ENCODE measurements around the gene ZG16B.

The ZG16B gene

DNA sequence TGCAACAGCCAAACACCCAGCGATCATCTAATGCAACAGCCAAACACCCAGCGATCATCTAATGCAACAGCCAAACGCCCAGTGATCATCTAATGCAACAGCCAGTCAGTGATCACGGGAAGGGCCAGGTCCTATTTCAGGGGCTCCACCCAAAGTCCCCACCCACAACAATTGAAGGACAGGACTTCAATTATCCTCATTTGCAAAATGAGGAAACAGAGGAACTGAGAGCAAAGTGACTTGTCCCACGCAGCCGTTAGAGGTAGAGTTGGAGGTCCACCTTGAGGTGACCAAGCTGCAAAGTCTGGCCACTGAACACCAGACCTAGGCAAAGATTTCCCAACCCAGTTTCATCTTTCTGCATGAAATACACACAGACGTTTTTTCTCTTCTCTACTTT lies 3.7 kb downstream of the ZG16B start:
- Histone ChIP-seq H3K9me3 (ENCODE audit: severe bottlenecking) (no peaks in the 10 kb centered on the region), H3K4me3 (ENCODE audit: severe bottlenecking) (no peak overlapping the region), H3K27ac (ENCODE audit: poor library complexity, severe bottlenecking) (no peak overlapping the region), H3K4me1 (ENCODE audit: insufficient read depth, poor library complexity, severe bottlenecking) (peaks cover 26% of the 10 kb centered on the region), H3K36me3 (ENCODE audit: low read depth) (no peaks in the 10 kb centered on the region), H3K27me3 (ENCODE audit: insufficient read depth, poor library complexity, severe bottlenecking) (no peaks in the 10 kb centered on the region)
- no peak for DNase-seq (ENCODE audit: low spot score)
- TF ChIP-seq, protein P1, sequence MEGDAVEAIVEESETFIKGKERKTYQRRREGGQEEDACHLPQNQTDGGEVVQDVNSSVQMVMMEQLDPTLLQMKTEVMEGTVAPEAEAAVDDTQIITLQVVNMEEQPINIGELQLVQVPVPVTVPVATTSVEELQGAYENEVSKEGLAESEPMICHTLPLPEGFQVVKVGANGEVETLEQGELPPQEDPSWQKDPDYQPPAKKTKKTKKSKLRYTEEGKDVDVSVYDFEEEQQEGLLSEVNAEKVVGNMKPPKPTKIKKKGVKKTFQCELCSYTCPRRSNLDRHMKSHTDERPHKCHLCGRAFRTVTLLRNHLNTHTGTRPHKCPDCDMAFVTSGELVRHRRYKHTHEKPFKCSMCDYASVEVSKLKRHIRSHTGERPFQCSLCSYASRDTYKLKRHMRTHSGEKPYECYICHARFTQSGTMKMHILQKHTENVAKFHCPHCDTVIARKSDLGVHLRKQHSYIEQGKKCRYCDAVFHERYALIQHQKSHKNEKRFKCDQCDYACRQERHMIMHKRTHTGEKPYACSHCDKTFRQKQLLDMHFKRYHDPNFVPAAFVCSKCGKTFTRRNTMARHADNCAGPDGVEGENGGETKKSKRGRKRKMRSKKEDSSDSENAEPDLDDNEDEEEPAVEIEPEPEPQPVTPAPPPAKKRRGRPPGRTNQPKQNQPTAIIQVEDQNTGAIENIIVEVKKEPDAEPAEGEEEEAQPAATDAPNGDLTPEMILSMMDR (IDR thresholded peaks at IDR 0.05; ENCODE audit: poor library complexity, severe bottlenecking) = no peak
- no peak for ATAC-seq (ENCODE audit: low read depth)

DNA sequence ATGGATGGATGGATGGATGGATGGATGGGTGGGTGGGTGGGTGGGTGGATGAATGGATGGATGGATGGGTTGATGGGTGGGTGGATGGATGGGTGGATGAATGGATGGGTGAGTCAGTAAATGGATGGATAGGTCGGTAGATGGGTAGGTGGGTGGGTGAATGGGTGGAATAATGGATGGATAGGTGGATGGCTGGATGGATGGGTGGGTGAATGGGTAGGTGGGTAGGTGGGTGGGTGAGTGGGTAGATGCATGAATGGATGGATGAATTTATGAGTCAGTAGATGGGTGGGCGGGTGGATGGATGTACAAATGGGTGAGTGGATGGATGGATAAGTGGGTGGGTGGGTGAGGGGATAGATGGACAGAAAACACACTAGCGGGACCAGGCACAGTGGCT lies 4.9 kb downstream of the ZG16B start:
- no peaks in the 10 kb centered on the region for H3K36me3 ChIP-seq (ENCODE audit: low read depth)
- H3K27ac ChIP-seq (ENCODE audit: poor library complexity, severe bottlenecking) = peak overlapping the region; percentile 95
- TF ChIP-seq, protein P1 (IDR thresholded peaks at IDR 0.05; ENCODE audit: poor library complexity, severe bottlenecking) = no peak
- no peaks in the 10 kb centered on the region for H3K27me3 ChIP-seq (ENCODE audit: insufficient read depth, poor library complexity, severe bottlenecking)
- no peak for DNase-seq (ENCODE audit: low spot score)
- no peak overlapping the region for H3K4me3 ChIP-seq (ENCODE audit: severe bottlenecking)
- peaks cover 23% of the 10 kb centered on the region for H3K4me1 ChIP-seq (ENCODE audit: insufficient read depth, poor library complexity, severe bottlenecking)
- ATAC-seq (ENCODE audit: low read depth) = no peak
- no peaks in the 10 kb centered on the region for H3K9me3 ChIP-seq (ENCODE audit: severe bottlenecking)

DNA sequence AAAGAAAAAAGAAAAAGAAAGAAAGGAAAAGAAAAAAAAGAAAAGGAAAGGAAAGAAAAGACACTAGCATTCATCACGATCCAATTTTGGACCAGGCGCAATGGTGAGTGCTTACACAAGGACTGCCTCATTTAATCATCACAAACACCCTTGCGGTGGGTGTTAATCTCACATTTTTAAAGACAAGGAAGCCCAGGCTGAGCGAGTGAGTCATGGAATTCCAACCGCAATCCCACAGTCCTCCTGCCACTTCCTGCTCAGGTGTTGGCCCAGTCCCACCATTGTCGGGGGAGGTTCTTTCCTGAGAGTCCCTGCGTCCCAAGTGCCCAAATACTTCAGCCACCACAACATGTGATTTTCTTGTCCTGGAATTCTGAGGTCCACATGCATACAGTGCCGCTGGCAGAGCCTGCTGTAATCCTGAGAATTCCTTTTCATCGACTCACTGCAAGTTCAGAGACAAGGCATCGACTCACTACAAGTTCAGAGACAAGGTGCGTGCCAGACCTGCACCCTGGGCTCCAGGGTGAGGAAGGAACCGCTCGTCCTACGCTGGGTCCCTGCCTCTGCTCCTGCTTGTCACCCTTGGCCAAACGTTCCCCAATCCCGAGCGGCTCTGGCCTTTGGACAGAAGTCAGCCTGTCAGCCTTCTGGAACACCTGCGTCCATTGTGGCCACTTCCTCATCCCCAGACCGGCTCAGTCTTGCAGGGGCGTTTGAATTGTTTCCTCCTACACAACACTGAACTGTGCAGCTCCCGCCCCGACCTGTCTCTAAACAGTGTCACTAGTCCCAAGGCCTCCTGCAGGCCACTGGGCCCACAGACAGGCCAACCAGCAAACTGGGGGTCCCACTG lies 5.8 kb downstream of the ZG16B start:
- no peaks in the 10 kb centered on the region for H3K27me3 ChIP-seq (ENCODE audit: insufficient read depth, poor library complexity, severe bottlenecking)
- ATAC-seq (ENCODE audit: low read depth) = peak; percentile 89
- DNase-seq (ENCODE audit: low spot score) = peak; percentile 96
- TF ChIP-seq, protein P1 (IDR thresholded peaks at IDR 0.05; ENCODE audit: poor library complexity, severe bottlenecking) = no peak
- H3K4me3 ChIP-seq (ENCODE audit: severe bottlenecking) = no peak overlapping the region
- H3K4me1 ChIP-seq (ENCODE audit: insufficient read depth, poor library complexity, severe bottlenecking) = peaks cover 18% of the 10 kb centered on the region
- H3K27ac ChIP-seq (ENCODE audit: poor library complexity, severe bottlenecking) = peak overlapping the region; percentile 95
- H3K36me3 ChIP-seq (ENCODE audit: low read depth) = no peaks in the 10 kb centered on the region
- H3K9me3 ChIP-seq (ENCODE audit: severe bottlenecking) = no peaks in the 10 kb centered on the region

DNA sequence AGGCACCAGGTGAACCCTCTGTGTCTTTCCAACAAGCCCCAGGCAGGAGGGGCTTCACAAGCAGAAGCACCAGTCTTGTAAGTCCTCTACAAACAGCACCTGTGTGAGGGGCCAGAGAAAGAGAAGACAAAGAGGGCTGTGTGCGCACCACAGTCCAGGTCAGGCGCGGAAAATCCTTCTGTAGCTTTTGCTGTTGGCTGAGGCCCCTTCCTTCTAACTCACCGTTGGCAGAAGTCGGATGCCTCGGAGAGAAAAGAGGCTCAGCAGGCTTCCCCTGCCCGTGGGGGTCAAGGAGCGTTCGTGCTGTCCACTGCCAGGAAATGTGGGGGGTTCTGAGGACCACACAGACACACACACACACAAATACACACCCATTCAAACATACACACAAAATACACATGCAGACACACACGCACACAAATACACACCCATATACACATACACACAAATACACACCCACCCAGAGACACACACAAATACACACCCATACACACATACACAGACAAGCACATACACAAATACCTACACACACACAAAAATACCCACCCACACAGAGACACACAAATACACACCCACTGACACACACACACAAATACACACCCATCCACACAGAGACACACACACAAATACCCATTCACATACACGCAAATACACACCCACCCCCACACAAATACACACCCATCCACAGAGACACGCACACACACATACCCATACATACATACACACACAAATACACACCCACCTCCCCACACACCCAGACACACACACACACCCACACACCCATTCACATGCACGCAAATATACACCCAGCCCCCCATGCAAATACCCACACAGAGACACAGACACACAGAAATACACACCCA lies 6.8 kb downstream of the ZG16B start:
- Histone ChIP-seq H3K4me3 (ENCODE audit: severe bottlenecking) (no peak overlapping the region), H3K9me3 (ENCODE audit: severe bottlenecking) (no peaks in the 10 kb centered on the region), H3K36me3 (ENCODE audit: low read depth) (no peaks in the 10 kb centered on the region), H3K27me3 (ENCODE audit: insufficient read depth, poor library complexity, severe bottlenecking) (no peaks in the 10 kb centered on the region), H3K27ac (ENCODE audit: poor library complexity, severe bottlenecking) (peak overlapping the region; percentile 95), H3K4me1 (ENCODE audit: insufficient read depth, poor library complexity, severe bottlenecking) (peaks cover 18% of the 10 kb centered on the region)
- TF ChIP-seq, protein P1 (IDR thresholded peaks at IDR 0.05; ENCODE audit: poor library complexity, severe bottlenecking) = no peak
- ATAC-seq (ENCODE audit: low read depth) (no peak), DNase-seq (ENCODE audit: low spot score) (no peak)

Data from RWPE2 (cell line).